Gastroesophageal sphincter (tissue), 4 donors: ENCODE results near the gene PAQR6. TPM values are rescaled to one million over a fixed set of nuclear protein-coding genes. Genes with fewer than 3 reads are reported as not detected.

Source experiments
- ATAC-seq: fragments of 150-250 bp; one replicate; pipeline ENCODE4 v1.9.1; 2016; ENCODE audit warnings: mild to moderate bottlenecking, moderate library complexity
- H3K27ac ChIP-seq, 4 donors: fragments of 200-600 bp; sonication (generic) in 3 of 4; 1 replicate in 3 of 4; 2 replicates in 1 of 4; pipeline ENCODE4 v1.5.1; 2016 to 2019
- H3K27me3 ChIP-seq: fragments of 200-600 bp; sonication (generic); one replicate; pipeline ENCODE4 v1.5.1; 2019
- H3K36me3 ChIP-seq, 2 donors: fragments of 200-600 bp; sonication (generic); one replicate each; pipeline ENCODE4 v1.5.1; 2019; ENCODE audit warnings: control low read depth in 1 of 2
- H3K4me1 ChIP-seq, 3 donors: fragments of 200-600 bp; sonication (generic); 1 replicate in 2 of 3; 2 replicates in 1 of 3; pipeline ENCODE4 v1.5.1; 2016 to 2019; ENCODE audit warnings: control low read depth in 2 of 3
- H3K4me3 ChIP-seq, 2 donors: fragments of 200-600 bp; sonication (generic); one replicate each; pipeline ENCODE4 v1.5.1; 2019; ENCODE audit warnings: mild to moderate bottlenecking in 1 of 2, moderate library complexity in 1 of 2
- H3K9me3 ChIP-seq, 3 donors: fragments of 200-600 bp; sonication (generic); one replicate each; pipeline ENCODE4 v1.5.1; 2017 to 2019; ENCODE audit warnings: control low read depth in 2 of 3
- CTCF ChIP-seq, 4 experiments: fragments of 200-600 bp in 2 of 4; fragments of 450-650 bp in 2 of 4; sonication (generic) in 1 of 4; IDR thresholded peaks; one replicate each; pipeline ENCODE4 v1.5.1; 2017 to 2019; ENCODE audit warnings: antibody characterized with exemption in 4 of 4, mild to moderate bottlenecking in 2 of 4, moderate library complexity in 2 of 4
- EP300 ChIP-seq: sonication (generic); formaldehyde crosslinking; IDR thresholded peaks from one replicate; pipeline ENCODE4 v1.6.1; 2017; ENCODE audit warnings: antibody characterized with exemption, mild to moderate bottlenecking
- POLR2A ChIP-seq, 2 donors: fragments of 450-650 bp; IDR thresholded peaks; one replicate each; pipeline ENCODE4 v1.6.1; 2017; ENCODE audit warnings: antibody characterized with exemption in 2 of 2, mild to moderate bottlenecking in 2 of 2, moderate library complexity in 1 of 2
- POLR2AphosphoS5 ChIP-seq: sonication (generic); formaldehyde crosslinking; IDR thresholded peaks from one replicate; pipeline ENCODE4 v1.6.1; 2017; ENCODE audit warnings: antibody characterized with exemption
- WGBS, 2 donors: methylation state at CpG; one replicate each; pipeline ENCODE4 v1.1.5; 2018; ENCODE audit warnings: low coverage in 1 of 2; 5-methylcytosine and 5-hydroxymethylcytosine counted together
- total RNA-seq, 4 donors: library from RNA; depleted of rRNA; stranded (reverse); fragments of >200 nt; gene quantifications; one replicate each; pipeline ENCODE4 v1.1.0, GENCODE V29; 2016

Gene PAQR6
- total RNA-seq, 4 donors from 2014 or later: 1.2 to 3.4 (median 1.6) TPM

GRCh38 chr1:156214024-156214748, 33.7 kb downstream of the PAQR6 start:
- peak overlapping the region in 3 of 4 donors; percentile 89 to 95 (median 92) for H3K27ac ChIP-seq
- peaks cover 0 to 47% (median 11%) of the 10 kb centered on the region in 3 donors for H3K4me1 ChIP-seq
- 71 to 84% methylated on average over 8 to 16 of the region's 16 CpGs for WGBS, 2 donors
- peak overlapping the region in 1 of 2 donors; percentile 64 for H3K4me3 ChIP-seq
- H3K36me3 ChIP-seq: peaks cover 0 to 34% of the 10 kb centered on the region in 2 donors
- no peaks in the 10 kb centered on the region for H3K27me3 ChIP-seq
- ATAC-seq: no peak
- no peaks in the 10 kb centered on the region for H3K9me3 ChIP-seq
- TF ChIP-seq CTCF (IDR thresholded peaks at IDR 0.05) (no peak), POLR2AphosphoS5 (no peak), POLR2A (IDR thresholded peaks at IDR 0.05) (no peak), EP300 (no peak)

GRCh38 chr1:156213644-156213966, 34.3 kb downstream of the PAQR6 start:
- 10 to 24% methylated on average over 8 to 9 of the region's 11 CpGs for WGBS, 2 donors
- Histone ChIP-seq H3K4me3 (peak overlapping the region; percentile 40 to 64), H3K27ac (peak overlapping the region; percentile 88 to 95 (median 90)), H3K27me3 (no peaks in the 10 kb centered on the region), H3K36me3 (peaks cover 0 to 39% of the 10 kb centered on the region in 2 donors), H3K4me1 (peaks cover 0 to 47% (median 11%) of the 10 kb centered on the region in 3 donors), H3K9me3 (no peaks in the 10 kb centered on the region)
- TF ChIP-seq POLR2AphosphoS5: no peak
- TF ChIP-seq CTCF (IDR thresholded peaks at IDR 0.05): no peak
- TF ChIP-seq POLR2A (IDR thresholded peaks at IDR 0.05): no peak
- TF ChIP-seq EP300: no peak
- no peak for ATAC-seq

GRCh38 chr1:156212833-156213643, 34.8 kb downstream of the PAQR6 start, which contains the start of gene PMF1:
Gene PMF1, plus strand, starts transcription at chr1:156213007. Its CDS starts 9 bp downstream, at chr1:156213016.
- H3K4me3 ChIP-seq: peak within 1 kb of the TSS; percentile 40 to 64
- peaks cover 0 to 45% of the 10 kb centered on the region in 2 donors for H3K36me3 ChIP-seq
- H3K27me3 ChIP-seq: no peaks in the 10 kb centered on the region
- TF ChIP-seq POLR2AphosphoS5 (peak; percentile 73), POLR2A (IDR thresholded peaks at IDR 0.05) (peak; percentile 48 to 62), CTCF (IDR thresholded peaks at IDR 0.05) (peak in 2 of 4 experiments; percentile 13 to 16), EP300 (no peak)
- peak; percentile 99 for ATAC-seq
- peaks cover 0 to 41% (median 11%) of the 10 kb centered on the region in 3 donors for H3K4me1 ChIP-seq
- WGBS, 2 donors: 0 to 1% methylated on average over 12 to 20 of the region's 61 CpGs
- H3K9me3 ChIP-seq: no peaks in the 10 kb centered on the region
- H3K27ac ChIP-seq: peak within 1 kb of the TSS; percentile 88 to 95 (median 90)

GRCh38 chr1:156212130-156212529, 35.7 kb downstream of the PAQR6 start:
- TF ChIP-seq EP300 (no peak), POLR2A (IDR thresholded peaks at IDR 0.05) (no peak), POLR2AphosphoS5 (no peak), CTCF (IDR thresholded peaks at IDR 0.05) (no peak)
- peak overlapping the region in 1 of 2 donors; percentile 64 for H3K4me3 ChIP-seq
- H3K9me3 ChIP-seq: no peaks in the 10 kb centered on the region
- H3K36me3 ChIP-seq: peaks cover 0 to 54% of the 10 kb centered on the region in 2 donors
- H3K27ac ChIP-seq: peak overlapping the region; percentile 88 to 95 (median 90)
- ATAC-seq: no peak
- H3K4me1 ChIP-seq: peaks cover 0 to 32% (median 11%) of the 10 kb centered on the region in 3 donors
- 61 to 95% methylated on average over 4 to 8 of the region's 9 CpGs for WGBS, 2 donors
- no peaks in the 10 kb centered on the region for H3K27me3 ChIP-seq
